ENCODE measurements around the gene IGF2BP2. TPM values are rescaled to one million over a fixed set of nuclear protein-coding genes. Genes with fewer than 3 reads are reported as not detected.
A peak's percentile ranks its signal among the peaks of the same experiment; 100 is the strongest.

The IGF2BP2 gene
- total and polyA plus RNA-seq, 2 experiments from 2014 or later: 88.9 to 91.8 TPM

DNA sequence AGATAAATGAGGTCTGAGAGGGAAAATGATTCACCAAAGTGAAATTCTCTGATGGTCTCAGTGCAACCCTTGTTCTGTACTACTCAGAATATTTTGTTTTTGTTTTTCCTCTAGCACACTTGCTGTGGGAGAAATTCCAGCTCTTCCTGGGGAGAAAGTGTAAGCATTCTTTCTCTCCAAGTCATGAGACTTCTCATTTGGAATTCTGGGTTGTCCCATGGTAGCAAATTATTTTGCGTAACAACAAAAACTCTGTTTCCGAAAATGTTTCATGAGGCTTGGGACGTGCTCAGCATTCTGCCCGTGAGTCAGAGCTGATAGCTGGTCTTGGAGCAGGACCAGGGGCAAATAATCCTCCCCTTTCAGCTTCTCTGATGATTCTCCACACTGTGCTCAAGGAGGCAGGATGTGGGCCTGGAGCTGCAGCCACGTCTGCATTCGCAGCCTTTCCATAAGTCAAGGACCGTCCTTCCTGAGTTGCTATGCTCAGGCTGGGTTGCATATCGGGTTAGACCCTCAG is 168.5 kb downstream of the IGF2BP2 start:
- H3K4me1 ChIP-seq (ENCODE audit: insufficient read depth): peaks cover 19% of the 10 kb centered on the region
- H3K27ac ChIP-seq: peak overlapping the region; percentile 77
- WGBS (ENCODE audit: low lambda C conversion rate, missing lambda C conversion rate): 80% methylated on average over 8 of the region's 8 CpGs
- H2AFZ ChIP-seq: no peak overlapping the region
- no peaks in the 10 kb centered on the region for H3K27me3 ChIP-seq
- H3K36me3 ChIP-seq (replicated peaks; ENCODE audit: insufficient read depth, low read depth): no peaks in the 10 kb centered on the region
- no peaks in the 10 kb centered on the region for H3K79me2 ChIP-seq
- peak; percentile 65 for DNase-seq (ENCODE audit: low spot score)
- H3K9me2 ChIP-seq (replicated peaks; ENCODE audit: insufficient read depth): no peaks in the 10 kb centered on the region
- no peak for TF ChIP-seq EZH2phosphoT487 (IDR thresholded peaks at IDR 0.05; ENCODE audit: low read depth, severe bottlenecking, unreplicated experiment)
- TF ChIP-seq, protein P1, sequence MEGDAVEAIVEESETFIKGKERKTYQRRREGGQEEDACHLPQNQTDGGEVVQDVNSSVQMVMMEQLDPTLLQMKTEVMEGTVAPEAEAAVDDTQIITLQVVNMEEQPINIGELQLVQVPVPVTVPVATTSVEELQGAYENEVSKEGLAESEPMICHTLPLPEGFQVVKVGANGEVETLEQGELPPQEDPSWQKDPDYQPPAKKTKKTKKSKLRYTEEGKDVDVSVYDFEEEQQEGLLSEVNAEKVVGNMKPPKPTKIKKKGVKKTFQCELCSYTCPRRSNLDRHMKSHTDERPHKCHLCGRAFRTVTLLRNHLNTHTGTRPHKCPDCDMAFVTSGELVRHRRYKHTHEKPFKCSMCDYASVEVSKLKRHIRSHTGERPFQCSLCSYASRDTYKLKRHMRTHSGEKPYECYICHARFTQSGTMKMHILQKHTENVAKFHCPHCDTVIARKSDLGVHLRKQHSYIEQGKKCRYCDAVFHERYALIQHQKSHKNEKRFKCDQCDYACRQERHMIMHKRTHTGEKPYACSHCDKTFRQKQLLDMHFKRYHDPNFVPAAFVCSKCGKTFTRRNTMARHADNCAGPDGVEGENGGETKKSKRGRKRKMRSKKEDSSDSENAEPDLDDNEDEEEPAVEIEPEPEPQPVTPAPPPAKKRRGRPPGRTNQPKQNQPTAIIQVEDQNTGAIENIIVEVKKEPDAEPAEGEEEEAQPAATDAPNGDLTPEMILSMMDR (IDR thresholded peaks at IDR 0.05; ENCODE audit: poor library complexity): no peak
- TF ChIP-seq EZH2 (IDR thresholded peaks at IDR 0.05; ENCODE audit: borderline replicate concordance): no peak
- no peak overlapping the region for H3K4me2 ChIP-seq
- no peak overlapping the region for H3K4me3 ChIP-seq
- no peaks in the 10 kb centered on the region for H3K9me3 ChIP-seq (ENCODE audit: low read depth)
- H4K20me1 ChIP-seq (ENCODE audit: insufficient read depth, poor library complexity, severe bottlenecking): peaks cover 13% of the 10 kb centered on the region

DNA sequence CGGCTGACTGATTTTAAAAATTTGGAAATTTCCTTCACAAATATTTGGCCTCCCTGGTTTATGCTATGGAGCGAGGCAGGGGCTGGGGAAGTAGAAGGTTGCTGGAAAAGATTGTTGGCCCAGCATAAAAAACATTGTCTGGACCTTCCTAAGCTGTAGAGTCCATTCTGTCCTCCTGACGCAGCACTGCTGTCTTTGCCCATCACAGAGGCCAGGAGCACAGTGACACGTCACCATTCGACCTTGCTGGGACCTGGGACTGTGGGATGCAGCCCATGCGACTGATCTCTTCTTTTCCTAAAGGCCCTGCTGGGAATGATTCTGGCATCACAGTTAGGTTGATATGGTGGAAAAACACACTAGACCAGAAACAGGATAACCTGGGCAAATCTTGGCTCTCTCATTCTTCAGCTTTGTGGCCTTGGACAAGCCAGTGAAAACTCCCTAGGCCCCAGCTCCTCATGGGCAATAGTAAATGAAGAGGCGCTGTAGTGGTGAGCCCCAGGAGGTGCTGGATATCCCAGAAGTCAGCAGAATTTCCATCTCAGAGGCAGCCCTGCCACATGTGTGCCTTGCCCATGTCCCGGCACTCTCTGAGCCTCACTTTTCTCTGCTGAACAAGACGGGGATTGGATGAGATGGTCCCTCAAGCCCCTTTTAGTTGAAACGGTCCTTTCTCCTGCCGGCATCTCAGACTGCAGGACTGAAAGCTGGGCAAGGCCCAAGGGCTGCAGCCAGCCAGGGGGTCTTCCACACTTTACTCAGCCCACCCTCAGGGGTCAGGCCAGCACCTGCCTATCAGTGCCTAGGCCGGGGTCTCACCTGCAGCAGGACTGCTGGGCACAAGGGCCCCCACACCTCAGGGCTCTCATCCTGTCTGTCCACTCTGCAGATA is 169.2 kb downstream of the IGF2BP2 start:
- DNase-seq (ENCODE audit: low spot score): no peak
- no peaks in the 10 kb centered on the region for H3K36me3 ChIP-seq (replicated peaks; ENCODE audit: insufficient read depth, low read depth)
- H3K27ac ChIP-seq: peak overlapping the region; percentile 77
- H3K4me1 ChIP-seq (ENCODE audit: insufficient read depth): peaks cover 16% of the 10 kb centered on the region
- WGBS (ENCODE audit: low lambda C conversion rate, missing lambda C conversion rate): 97% methylated on average over 12 of the region's 12 CpGs
- no peak overlapping the region for H2AFZ ChIP-seq
- H4K20me1 ChIP-seq (ENCODE audit: insufficient read depth, poor library complexity, severe bottlenecking): peaks cover 10% of the 10 kb centered on the region
- no peaks in the 10 kb centered on the region for H3K9me3 ChIP-seq (ENCODE audit: low read depth)
- no peaks in the 10 kb centered on the region for H3K9me2 ChIP-seq (replicated peaks; ENCODE audit: insufficient read depth)
- H3K27me3 ChIP-seq: no peaks in the 10 kb centered on the region
- H3K4me3 ChIP-seq: no peak overlapping the region
- H3K4me2 ChIP-seq: no peak overlapping the region
- TF ChIP-seq, protein P1 (IDR thresholded peaks at IDR 0.05; ENCODE audit: poor library complexity): no peak
- TF ChIP-seq EZH2phosphoT487 (IDR thresholded peaks at IDR 0.05; ENCODE audit: low read depth, severe bottlenecking, unreplicated experiment) (no peak), EZH2 (IDR thresholded peaks at IDR 0.05; ENCODE audit: borderline replicate concordance) (no peak)
- no peaks in the 10 kb centered on the region for H3K79me2 ChIP-seq

DNA sequence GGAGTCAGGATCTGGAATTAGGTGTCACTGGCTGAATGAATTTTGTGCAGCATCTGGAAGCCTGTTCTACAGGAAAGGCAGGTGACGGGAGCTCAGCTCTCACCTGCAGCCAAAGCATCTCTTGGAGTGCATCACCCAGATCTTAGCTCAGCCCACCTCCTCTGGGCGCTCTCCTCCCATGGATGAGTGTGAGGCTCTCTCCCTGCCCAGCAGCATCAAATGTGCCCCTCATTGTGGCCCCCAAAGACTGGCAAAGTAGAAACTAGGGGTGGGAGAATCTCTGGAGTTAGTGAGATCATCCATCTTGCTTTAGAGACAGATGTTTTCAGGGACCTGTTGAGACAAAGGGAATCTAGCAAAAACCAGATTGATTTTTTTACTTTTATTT is 170.1 kb downstream of the IGF2BP2 start:
- no peaks in the 10 kb centered on the region for H3K27me3 ChIP-seq

More for the DNA sequence above, 170.1 kb downstream of the IGF2BP2 start:
- Histone ChIP-seq H3K4me3 (no peak overlapping the region), H3K27ac (no peak overlapping the region), H4K20me1 (ENCODE audit: insufficient read depth, poor library complexity, severe bottlenecking) (peaks cover 3% of the 10 kb centered on the region), H3K9me2 (replicated peaks; ENCODE audit: insufficient read depth) (no peaks in the 10 kb centered on the region), H3K4me2 (no peak overlapping the region), H3K79me2 (no peaks in the 10 kb centered on the region), H2AFZ (no peak overlapping the region), H3K4me1 (ENCODE audit: insufficient read depth) (peaks cover 9% of the 10 kb centered on the region), H3K9me3 (ENCODE audit: low read depth) (no peaks in the 10 kb centered on the region), H3K36me3 (replicated peaks; ENCODE audit: insufficient read depth, low read depth) (no peaks in the 10 kb centered on the region)
- WGBS (ENCODE audit: low lambda C conversion rate, missing lambda C conversion rate): 90% methylated on average over 2 of the region's 2 CpGs
- no peak for DNase-seq (ENCODE audit: low spot score)
- TF ChIP-seq EZH2 (IDR thresholded peaks at IDR 0.05; ENCODE audit: borderline replicate concordance): no peak
- TF ChIP-seq, protein P1 (IDR thresholded peaks at IDR 0.05; ENCODE audit: poor library complexity): no peak
- no peak for TF ChIP-seq EZH2phosphoT487 (IDR thresholded peaks at IDR 0.05; ENCODE audit: low read depth, severe bottlenecking, unreplicated experiment)

Measured in hepatocyte (in vitro differentiated cells).